AG08395 (cell line): Measurements from ENCODE around the gene C2CD2.
"Not testable (repeated sequence)": the region's sequence is repeated elsewhere in the genome, so short reads cannot be mapped to it uniquely, and the experiment has no call there.

Experiments used
- DNase-seq: peaks from one replicate; pipeline ENCODE4 v3.0.0; 2012; ENCODE audit warnings: mixed read lengths, low spot score

The C2CD2 gene

GRCh38 chr21:41974752-41975053 lies 20.9 kb upstream of the C2CD2 start:
- DNase-seq, result no peak

GRCh38 chr21:41973861-41974751 lies 20.3 kb upstream of the C2CD2 start:
- no peak for DNase-seq

GRCh38 chr21:41973427-41973831 lies 19.6 kb upstream of the C2CD2 start:
- no peak for DNase-seq

- no peak for DNase-seq
Measured at GRCh38 chr21:41972511-41973205, 18.8 kb upstream of the C2CD2 start.

- no peak for DNase-seq
Measured at GRCh38 chr21:41971891-41972290, 18.1 kb upstream of the C2CD2 start.

- DNase-seq, result no peak
Measured at GRCh38 chr21:41970751-41971653, 17.2 kb upstream of the C2CD2 start.

- no peak for DNase-seq
Measured at GRCh38 chr21:41970106-41970391, 16.2 kb upstream of the C2CD2 start.

GRCh38 chr21:41967708-41968107 lies 13.9 kb upstream of the C2CD2 start:
- DNase-seq, result no peak

GRCh38 chr21:41966872-41967621 lies 13.2 kb upstream of the C2CD2 start:
- DNase-seq, result no peak

- DNase-seq, result no peak
Measured at GRCh38 chr21:41966041-41966833, 12.4 kb upstream of the C2CD2 start.

GRCh38 chr21:41965461-41966013 lies 11.7 kb upstream of the C2CD2 start:
- no peak for DNase-seq

- no peak for DNase-seq
Measured at GRCh38 chr21:41965045-41965444, 11.2 kb upstream of the C2CD2 start.

- DNase-seq, result no peak
Measured at GRCh38 chr21:41964171-41964570, 10.4 kb upstream of the C2CD2 start.

GRCh38 chr21:41962425-41962966 lies 8.7 kb upstream of the C2CD2 start:
- DNase-seq, result no peak

GRCh38 chr21:41961753-41962152 lies 7.9 kb upstream of the C2CD2 start:
- no peak for DNase-seq

- DNase-seq, result no peak
Measured at GRCh38 chr21:41961282-41961701, 7.5 kb upstream of the C2CD2 start.

GRCh38 chr21:41960386-41960785 lies 6.6 kb upstream of the C2CD2 start:
- DNase-seq, result no peak

GRCh38 chr21:41959697-41960096 lies 5.9 kb upstream of the C2CD2 start:
- DNase-seq, result not testable (repeated sequence)

- DNase-seq, result no peak
Measured at GRCh38 chr21:41958886-41959563, 5.2 kb upstream of the C2CD2 start.
